Caco-2 (cell line): ENCODE measurements around the gene NKAIN2. TPM values are rescaled to one million over a fixed set of nuclear protein-coding genes. Genes with fewer than 3 reads are reported as not detected.
"Not testable (repeated sequence)": the region's sequence is repeated elsewhere in the genome, so short reads cannot be mapped to it uniquely, and the experiment has no call there.

Experiments used
- BruUV-seq: library from RNA; stranded (reverse); fragments of 400-500 nt; replicated peaks from 2 replicates; lab custom pipeline; 2021; lab: Mats Ljungman, UMichigan
- CTCF ChIA-PET: fragments of 300-600 bp; sonication (Branson Sonifier 250); formaldehyde crosslinking; loops from one replicate; lab custom pipeline; 2022; ENCODE audit warnings: antibody characterized with exemption; lab: Charles Lee
- POLR2A ChIA-PET: fragments of 300-600 bp; sonication (Branson Sonifier 250); formaldehyde crosslinking; loops from one replicate; lab custom pipeline; 2022; ENCODE audit warnings: antibody characterized with exemption; lab: Charles Lee
- DNase-seq, 2 experiments: peaks; one replicate each; pipeline versions ENCODE4 v3.0.0 to v3.0.0-alpha.2; 2020 to 2022
- H3K27me3 ChIP-seq: replicated peaks from 2 replicates; pipeline ENCODE4 v1.6.0; 2011; ENCODE audit warnings: low read length; ENCODE audit not compliant: control insufficient read depth, insufficient read depth
- H3K36me3 ChIP-seq: 2 replicates; pipeline ENCODE4 v1.5.1; 2011; ENCODE audit warnings: low read length; ENCODE audit not compliant: control insufficient read depth, insufficient read depth
- H3K4me1 ChIP-seq: fragments of 250-450 bp; sonication (Bioruptor Pico); 2 replicates; pipeline ENCODE4 v1.5.1; 2020; ENCODE audit warnings: mild to moderate bottlenecking
- H3K4me3 ChIP-seq: 2 replicates; pipeline ENCODE4 v1.5.1; 2011; ENCODE audit warnings: low read depth, mild to moderate bottlenecking, control low read depth, low read length
- H3K9me3 ChIP-seq: fragments of 250-450 bp; sonication (Bioruptor Pico); 2 replicates; pipeline ENCODE4 v1.5.1; 2020; ENCODE audit warnings: mild to moderate bottlenecking, moderate library complexity
- H3K27ac Mint-ChIP-seq: one replicate; pipeline ENCODE4 v1.8.0; 2022; ENCODE audit warnings: mixed read lengths; ENCODE audit not compliant: unreplicated experiment
- H3K27me3 Mint-ChIP-seq: one replicate; pipeline ENCODE4 v1.8.0; 2022; ENCODE audit warnings: mixed read lengths; ENCODE audit not compliant: insufficient read depth, unreplicated experiment
- H3K36me3 Mint-ChIP-seq: one replicate; pipeline ENCODE4 v1.8.0; 2022; ENCODE audit warnings: mild to moderate bottlenecking, mixed read lengths; ENCODE audit not compliant: insufficient read depth, unreplicated experiment
- H3K4me1 Mint-ChIP-seq: one replicate; pipeline ENCODE4 v1.8.0; 2022; ENCODE audit warnings: low read depth, mixed read lengths; ENCODE audit not compliant: unreplicated experiment
- H3K4me3 Mint-ChIP-seq: one replicate; pipeline ENCODE4 v1.8.0; 2022; ENCODE audit warnings: mild to moderate bottlenecking, moderate library complexity, mixed read lengths; ENCODE audit not compliant: unreplicated experiment
- H3K9me3 Mint-ChIP-seq: one replicate; pipeline ENCODE4 v1.8.0; 2022; ENCODE audit warnings: mixed read lengths; ENCODE audit not compliant: unreplicated experiment
- intact Hi-C: fragments of 100-400 bp; cut with micrococcal nuclease; formaldehyde crosslinking; loops from one replicate; pipeline ENCODE4 v1.10.0; 2022; ENCODE audit not compliant: unreplicated experiment
- total RNA-seq: library from RNA; stranded (reverse); gene quantifications from 2 replicates; pipeline ENCODE4 v1.2.3, GENCODE V29; 2022
- TF ChIP-seq, protein P1 (sequence below), 2 experiments: fragments of 200-600 bp in 1 of 2; IDR thresholded peaks; 1 replicate in 1 of 2; 2 replicates in 1 of 2; pipeline versions ENCODE4 v1.5.1 to v1.8.0; 2011 to 2022; ENCODE audit warnings: antibody characterized with exemption in 1 of 2, control low read depth in 1 of 2, inconsistent platforms in 1 of 2, low read depth in 1 of 2, low read length in 1 of 2, mild to moderate bottlenecking in 1 of 2, moderate library complexity in 1 of 2; ENCODE audit not compliant: insufficient read depth in 1 of 2, severe bottlenecking in 1 of 2, unreplicated experiment in 1 of 2

The NKAIN2 gene
- total RNA-seq, 1 experiment from 2014 or later = not detected

DNA sequence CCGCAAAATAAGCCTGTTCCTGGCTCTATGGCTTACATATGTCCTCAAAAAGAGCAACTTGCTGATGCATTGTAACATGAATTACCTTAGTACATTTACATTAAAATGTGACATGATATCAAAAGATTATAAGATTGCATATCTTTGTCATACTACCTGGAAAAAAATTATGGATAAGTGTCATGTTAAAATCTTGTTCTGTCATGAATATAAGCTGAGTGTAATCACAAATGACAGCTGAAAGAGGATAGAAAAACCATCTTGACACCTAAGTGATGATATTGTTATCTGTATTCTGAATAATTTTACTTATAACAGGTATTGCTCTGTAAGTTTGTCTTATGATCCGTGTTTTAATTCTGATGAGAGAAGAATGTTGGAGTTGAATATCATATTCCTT lies 655.6 kb downstream of the NKAIN2 start:
- Mint-ChIP-seq H3K9me3 (peaks cover 7% of the 10 kb centered on the region), H3K36me3 (no peaks in the 10 kb centered on the region), H3K27ac (no peak overlapping the region), H3K27me3 (no peaks in the 10 kb centered on the region), H3K4me3 (no peak overlapping the region), H3K4me1 (no peaks in the 10 kb centered on the region)
- POLR2A ChIA-PET = interaction anchor here (0.5 kb wide), 1 partner anchor 11 kb away, joined by 4 read pairs; no protein-coding TSS in a partner anchor
- DNase-seq = no peak
- intact Hi-C loops = no loop called here
- Histone ChIP-seq H3K4me1 (no peaks in the 10 kb centered on the region), H3K27me3 (no peaks in the 10 kb centered on the region), H3K9me3 (peaks cover 7% of the 10 kb centered on the region), H3K4me3 (no peak overlapping the region), H3K36me3 (no peaks in the 10 kb centered on the region)
- BruUV-seq = no TSS peak
- TF ChIP-seq, protein P1, sequence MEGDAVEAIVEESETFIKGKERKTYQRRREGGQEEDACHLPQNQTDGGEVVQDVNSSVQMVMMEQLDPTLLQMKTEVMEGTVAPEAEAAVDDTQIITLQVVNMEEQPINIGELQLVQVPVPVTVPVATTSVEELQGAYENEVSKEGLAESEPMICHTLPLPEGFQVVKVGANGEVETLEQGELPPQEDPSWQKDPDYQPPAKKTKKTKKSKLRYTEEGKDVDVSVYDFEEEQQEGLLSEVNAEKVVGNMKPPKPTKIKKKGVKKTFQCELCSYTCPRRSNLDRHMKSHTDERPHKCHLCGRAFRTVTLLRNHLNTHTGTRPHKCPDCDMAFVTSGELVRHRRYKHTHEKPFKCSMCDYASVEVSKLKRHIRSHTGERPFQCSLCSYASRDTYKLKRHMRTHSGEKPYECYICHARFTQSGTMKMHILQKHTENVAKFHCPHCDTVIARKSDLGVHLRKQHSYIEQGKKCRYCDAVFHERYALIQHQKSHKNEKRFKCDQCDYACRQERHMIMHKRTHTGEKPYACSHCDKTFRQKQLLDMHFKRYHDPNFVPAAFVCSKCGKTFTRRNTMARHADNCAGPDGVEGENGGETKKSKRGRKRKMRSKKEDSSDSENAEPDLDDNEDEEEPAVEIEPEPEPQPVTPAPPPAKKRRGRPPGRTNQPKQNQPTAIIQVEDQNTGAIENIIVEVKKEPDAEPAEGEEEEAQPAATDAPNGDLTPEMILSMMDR (IDR thresholded peaks at IDR 0.05; ENCODE audit: insufficient read depth in 1 of 2, low read depth in 1 of 2, low read length in 1 of 2, severe bottlenecking in 1 of 2, unreplicated experiment in 1 of 2) = no peak
- CTCF ChIA-PET = no interaction called here

DNA sequence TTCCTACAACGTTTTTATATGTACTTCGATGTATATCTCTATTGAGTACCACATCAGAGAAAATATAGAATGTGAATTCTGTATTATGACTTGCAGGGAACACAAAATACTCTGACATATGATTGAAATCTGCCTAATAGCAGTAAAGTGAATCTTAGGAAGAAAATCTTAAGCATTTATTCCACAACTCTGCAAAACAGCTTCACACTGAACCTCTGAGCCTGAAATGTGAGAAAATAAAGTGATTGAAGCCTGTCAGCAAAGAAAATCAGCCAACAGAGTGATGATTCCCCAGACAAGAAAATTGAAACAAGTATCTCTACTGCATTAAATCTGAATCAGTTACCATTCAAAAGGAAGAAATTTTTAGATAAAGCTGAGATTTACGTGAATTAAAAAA lies 659.1 kb downstream of the NKAIN2 start:
- DNase-seq = no peak
- Mint-ChIP-seq H3K27ac (no peak overlapping the region), H3K4me3 (no peak overlapping the region), H3K9me3 (peaks cover 7% of the 10 kb centered on the region), H3K36me3 (no peaks in the 10 kb centered on the region), H3K4me1 (no peaks in the 10 kb centered on the region), H3K27me3 (no peaks in the 10 kb centered on the region)
- Histone ChIP-seq H3K4me1 (no peaks in the 10 kb centered on the region), H3K27me3 (no peaks in the 10 kb centered on the region), H3K9me3 (peaks cover 12% of the 10 kb centered on the region), H3K4me3 (no peak overlapping the region), H3K36me3 (no peaks in the 10 kb centered on the region)
- no TSS peak for BruUV-seq
- ChIA-PET POLR2A (no interaction called here), CTCF (no interaction called here)
- TF ChIP-seq, protein P1 (IDR thresholded peaks at IDR 0.05; ENCODE audit: insufficient read depth in 1 of 2, low read depth in 1 of 2, low read length in 1 of 2, severe bottlenecking in 1 of 2, unreplicated experiment in 1 of 2) = no peak
- intact Hi-C loops = no loop called here

DNA sequence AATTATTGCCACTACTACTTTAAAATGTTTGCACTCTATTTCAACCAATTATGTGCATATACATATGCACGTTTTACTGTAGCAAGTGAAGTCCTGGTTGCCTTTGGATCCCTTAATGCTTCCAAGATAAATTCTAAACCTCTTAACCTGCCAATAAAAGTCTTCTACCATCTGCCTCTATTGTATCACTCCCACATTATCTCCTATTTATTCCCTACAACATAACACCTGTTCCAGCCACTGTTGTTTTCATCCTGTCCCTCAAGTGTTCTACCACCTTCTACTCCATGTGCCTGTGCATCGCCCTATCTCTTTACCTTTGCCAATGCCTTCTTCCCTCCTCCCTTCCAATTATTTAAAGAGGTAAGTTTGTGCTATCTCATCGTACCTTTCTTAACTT lies 659.6 kb downstream of the NKAIN2 start:
- Mint-ChIP-seq H3K36me3 (no peaks in the 10 kb centered on the region), H3K27ac (no peak overlapping the region), H3K4me1 (no peaks in the 10 kb centered on the region), H3K4me3 (no peak overlapping the region), H3K27me3 (no peaks in the 10 kb centered on the region), H3K9me3 (peaks cover 7% of the 10 kb centered on the region)
- intact Hi-C loops = no loop called here
- Histone ChIP-seq H3K4me3 (no peak overlapping the region), H3K4me1 (no peaks in the 10 kb centered on the region), H3K9me3 (peaks cover 12% of the 10 kb centered on the region), H3K36me3 (no peaks in the 10 kb centered on the region), H3K27me3 (no peaks in the 10 kb centered on the region)
- TF ChIP-seq, protein P1 (IDR thresholded peaks at IDR 0.05; ENCODE audit: insufficient read depth in 1 of 2, low read depth in 1 of 2, low read length in 1 of 2, severe bottlenecking in 1 of 2, unreplicated experiment in 1 of 2) = no peak
- no peak for DNase-seq
- BruUV-seq = no TSS peak
- POLR2A ChIA-PET = no interaction called here
- CTCF ChIA-PET = no interaction called here

DNA sequence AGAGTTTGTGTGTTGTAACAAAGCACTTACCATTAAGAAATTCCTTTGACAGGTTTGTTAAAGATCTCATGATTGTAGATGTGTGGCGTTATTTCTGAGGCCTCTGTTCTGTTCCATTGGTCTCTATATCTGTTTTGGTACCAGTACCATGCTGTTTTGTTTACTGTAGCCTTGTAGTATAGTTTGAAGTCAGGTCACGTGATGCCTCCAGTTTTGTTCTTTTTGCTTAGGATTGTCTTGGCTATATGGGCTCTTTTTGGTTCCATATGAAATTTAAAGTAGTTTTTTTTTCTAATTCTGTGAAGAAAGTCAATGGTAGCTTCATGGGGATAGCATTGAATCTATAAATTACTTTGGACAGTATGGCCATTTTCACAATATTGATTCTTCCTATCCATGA lies 660.9 kb downstream of the NKAIN2 start:
- POLR2A ChIA-PET, H3K4me3 Mint-ChIP-seq: not testable (repeated sequence)

More for the DNA sequence above, 660.9 kb downstream of the NKAIN2 start:
- CTCF ChIA-PET, H3K27me3 ChIP-seq, H3K9me3 Mint-ChIP-seq, H3K27ac Mint-ChIP-seq, H3K27me3 Mint-ChIP-seq, H3K4me1 ChIP-seq, intact Hi-C loops, H3K36me3 ChIP-seq, H3K4me3 ChIP-seq, H3K36me3 Mint-ChIP-seq, BruUV-seq, H3K4me1 Mint-ChIP-seq, DNase-seq: not testable (repeated sequence)
- peaks cover 12% of the 10 kb centered on the region for H3K9me3 ChIP-seq
